CD4-positive, alpha-beta memory T cell (primary cell): Measurements from ENCODE around the gene IDH1. TPM values are rescaled to one million over a fixed set of nuclear protein-coding genes. Genes with fewer than 3 reads are reported as not detected.
A peak's percentile ranks its signal among the peaks of the same experiment; 100 is the strongest.
"Not testable (repeated sequence)": the region's sequence is repeated elsewhere in the genome, so short reads cannot be mapped to it uniquely, and the experiment has no call there.

ENCODE experiments used
- CTCF ChIA-PET: fragments of 350-600 bp; sonication (Branson Sonifier 250); formaldehyde crosslinking; loops from one replicate; lab custom pipeline; 2021; ENCODE audit warnings: inconsistent platforms; ENCODE audit not compliant: partially characterized antibody; lab: Charles Lee
- POLR2A ChIA-PET: fragments of 350-600 bp; sonication (Branson Sonifier 250); formaldehyde crosslinking; loops from one replicate; lab custom pipeline; 2021; ENCODE audit not compliant: partially characterized antibody; lab: Charles Lee
- DNase-seq, 5 donors: peaks; one replicate each; pipeline versions ENCODE4 v3.0.0 to v3.0.0-alpha.2; 2020 to 2022; ENCODE audit warnings: mixed read lengths in 1 of 5
- H3K27ac ChIP-seq: one replicate; pipeline ENCODE4 v1.7.0; 2013; ENCODE audit warnings: low read depth, low read length
- H3K27me3 ChIP-seq: 2 replicates; pipeline ENCODE4 v1.7.0; 2013; ENCODE audit warnings: mild to moderate bottlenecking, low read length, moderate library complexity; ENCODE audit not compliant: insufficient read depth
- H3K36me3 ChIP-seq: 2 replicates; pipeline ENCODE4 v1.7.0; 2013; ENCODE audit warnings: mild to moderate bottlenecking, low read length, moderate library complexity; ENCODE audit not compliant: insufficient read depth
- H3K4me1 ChIP-seq: 2 replicates; pipeline ENCODE4 v1.7.0; 2013; ENCODE audit warnings: mild to moderate bottlenecking, low read length, moderate library complexity; ENCODE audit not compliant: insufficient read depth
- H3K4me3 ChIP-seq, 2 donors: one replicate each; pipeline ENCODE4 v1.7.0; 2013; ENCODE audit warnings: low read length in 2 of 2, mild to moderate bottlenecking in 1 of 2
- H3K9me3 ChIP-seq, 2 donors: one replicate each; pipeline ENCODE4 v1.7.0; 2013; ENCODE audit warnings: low read length in 2 of 2, control low read depth in 1 of 2; ENCODE audit not compliant: control insufficient read depth in 1 of 2
- H3K27ac Mint-ChIP-seq, 7 donors: one replicate each; pipeline ENCODE4 v1.8.0; 2020 to 2021; ENCODE audit warnings: mixed read lengths in 7 of 7, mild to moderate bottlenecking in 6 of 7, inconsistent platforms in 3 of 7, moderate library complexity in 3 of 7
- H3K27me3 Mint-ChIP-seq, 2 donors: one replicate each; pipeline ENCODE4 v1.8.0; 2020 to 2021; ENCODE audit warnings: mixed read lengths in 2 of 2
- H3K36me3 Mint-ChIP-seq, 2 donors: one replicate each; pipeline ENCODE4 v1.8.0; 2020 to 2021; ENCODE audit warnings: mixed read lengths in 2 of 2, inconsistent platforms in 1 of 2, mild to moderate bottlenecking in 1 of 2
- H3K4me1 Mint-ChIP-seq, 4 donors: one replicate each; pipeline ENCODE4 v1.8.0; 2020 to 2021; ENCODE audit warnings: mixed read lengths in 4 of 4, mild to moderate bottlenecking in 1 of 4
- H3K4me3 Mint-ChIP-seq, 8 donors: one replicate each; pipeline ENCODE4 v1.8.0; 2020 to 2021; ENCODE audit warnings: mixed read lengths in 8 of 8, mild to moderate bottlenecking in 7 of 8, moderate library complexity in 6 of 8, inconsistent platforms in 3 of 8
- H3K9me3 Mint-ChIP-seq, 8 donors: one replicate each; pipeline ENCODE4 v1.8.0; 2020 to 2021; ENCODE audit warnings: mixed read lengths in 8 of 8, mild to moderate bottlenecking in 5 of 8, inconsistent platforms in 3 of 8, moderate library complexity in 1 of 8
- intact Hi-C: fragments of 100-400 bp; cut with micrococcal nuclease; formaldehyde crosslinking; loops from one replicate; pipeline ENCODE4 v1.15.1; 2023
- polyA plus RNA-seq, 2 donors: library from polyadenylated mRNA; unstranded; fragments of 300-500 nt; fragmentation: Illumina TruSeq; gene quantifications; one replicate each; pipeline ENCODE4 v1.2.3, GENCODE V29; 2021
- total RNA-seq, 2 experiments: library from RNA; stranded (reverse); gene quantifications; one replicate each; pipeline ENCODE4 v1.2.3, GENCODE V29; 2021

IDH1 gene
- total and polyA plus RNA-seq, 4 experiments from 2014 or later: 5.9 to 25.9 (median 15.8) TPM

GRCh38 chr2:208227581-208228232 lies 27.2 kb downstream of the IDH1 start:
- ChIA-PET CTCF (interaction anchor here (1.0 to 1.1 kb wide), 2 partner anchors 52 to 53 kb away, joined by 3 read pairs; no protein-coding TSS in a partner anchor), POLR2A (no interaction called here)
- Histone ChIP-seq H3K27me3 (no peaks in the 10 kb centered on the region), H3K36me3 (no peaks in the 10 kb centered on the region), H3K4me3 (no peak overlapping the region), H3K4me1 (no peaks in the 10 kb centered on the region), H3K27ac (no peak overlapping the region), H3K9me3 (peaks cover 0 to 3% of the 10 kb centered on the region in 2 donors)
- no peaks in the 10 kb centered on the region for H3K4me1 Mint-ChIP-seq
- intact Hi-C loops: no loop called here
- DNase-seq: no peak
- peaks cover 0 to 22% (median 14%) of the 10 kb centered on the region in 8 donors for H3K9me3 Mint-ChIP-seq
- H3K27ac Mint-ChIP-seq: no peak overlapping the region
- H3K36me3 Mint-ChIP-seq: peaks cover 3 to 5% of the 10 kb centered on the region in 2 donors
- no peak overlapping the region for H3K4me3 Mint-ChIP-seq
- peaks cover 1 to 4% of the 10 kb centered on the region in 2 donors for H3K27me3 Mint-ChIP-seq

GRCh38 chr2:208224802-208225201 lies 30.1 kb downstream of the IDH1 start:
- no peaks in the 10 kb centered on the region for H3K36me3 Mint-ChIP-seq
- H3K27me3 Mint-ChIP-seq: peaks cover 1 to 6% of the 10 kb centered on the region in 2 donors
- Histone ChIP-seq H3K27me3 (no peaks in the 10 kb centered on the region), H3K36me3 (no peaks in the 10 kb centered on the region), H3K4me3 (no peak overlapping the region), H3K9me3 (no peaks in the 10 kb centered on the region), H3K4me1 (no peaks in the 10 kb centered on the region), H3K27ac (no peak overlapping the region)
- no peak for DNase-seq
- no peaks in the 10 kb centered on the region for H3K4me1 Mint-ChIP-seq
- H3K27ac Mint-ChIP-seq: no peak overlapping the region
- intact Hi-C loops: no loop called here
- ChIA-PET POLR2A (no interaction called here), CTCF (no interaction called here)
- peaks cover 0 to 5% (median under 1%) of the 10 kb centered on the region in 8 donors for H3K9me3 Mint-ChIP-seq
- H3K4me3 Mint-ChIP-seq: no peak overlapping the region

DNA sequence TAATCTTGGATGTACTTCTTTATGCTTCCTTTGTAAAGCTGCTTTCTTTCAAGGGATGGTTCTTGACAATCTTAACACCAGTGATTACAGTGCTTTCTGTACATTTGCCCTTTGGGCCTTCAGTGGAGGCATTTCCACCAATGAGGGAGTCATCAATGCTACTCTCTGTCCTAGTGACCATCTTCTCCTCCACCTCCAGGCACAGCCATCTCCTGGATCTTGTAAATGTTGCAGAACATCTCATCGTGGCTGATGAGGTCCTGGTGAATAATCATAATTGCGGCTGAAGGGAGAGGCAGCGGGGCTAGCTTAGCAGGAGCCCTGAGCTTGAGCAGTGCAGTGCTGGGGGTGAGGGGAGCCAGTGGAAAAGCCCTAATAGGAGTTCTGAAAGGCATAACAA lies 32.5 kb downstream of the IDH1 start:
- no peak for DNase-seq
- Histone ChIP-seq H3K36me3 (no peaks in the 10 kb centered on the region), H3K4me3 (no peak overlapping the region), H3K4me1 (no peaks in the 10 kb centered on the region), H3K27ac (no peak overlapping the region), H3K9me3 (no peaks in the 10 kb centered on the region), H3K27me3 (no peaks in the 10 kb centered on the region)
- Mint-ChIP-seq H3K9me3 (peaks cover 0 to 11% (median 2%) of the 10 kb centered on the region in 8 donors), H3K4me1 (no peaks in the 10 kb centered on the region), H3K4me3 (no peak overlapping the region), H3K27ac (no peak overlapping the region), H3K36me3 (no peaks in the 10 kb centered on the region), H3K27me3 (peaks cover 1 to 7% of the 10 kb centered on the region in 2 donors)
- POLR2A ChIA-PET: no interaction called here
- intact Hi-C loops: no loop called here
- CTCF ChIA-PET: interaction anchor here (1.4 kb wide), 1 partner anchor 17 kb away, joined by 3 read pairs; no protein-coding TSS in a partner anchor

DNA sequence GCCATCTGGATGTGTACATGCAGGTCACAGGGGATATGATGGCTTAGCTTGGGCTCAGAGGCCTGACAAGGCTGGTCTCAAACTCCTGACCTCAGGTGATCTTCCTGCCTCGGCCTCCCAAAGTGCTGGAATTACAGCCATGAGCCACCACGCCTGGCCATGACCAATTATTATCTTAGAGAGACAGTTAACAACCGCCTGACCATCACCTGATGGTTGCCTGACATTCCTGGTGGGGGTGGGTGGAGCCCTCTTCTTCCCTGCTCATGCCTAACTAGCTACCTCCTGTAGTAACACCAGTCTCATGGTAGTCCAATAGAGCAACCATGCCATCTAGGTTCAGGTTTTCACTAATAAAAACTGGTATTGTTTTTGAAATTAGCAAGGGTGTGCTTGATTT lies 33.0 kb downstream of the IDH1 start:
- H3K36me3 Mint-ChIP-seq, POLR2A ChIA-PET, H3K27ac Mint-ChIP-seq, H3K9me3 ChIP-seq, H3K4me1 ChIP-seq, H3K27ac ChIP-seq, intact Hi-C loops, DNase-seq, H3K27me3 ChIP-seq, H3K27me3 Mint-ChIP-seq, H3K4me3 ChIP-seq, H3K4me3 Mint-ChIP-seq, H3K36me3 ChIP-seq, H3K4me1 Mint-ChIP-seq: not testable (repeated sequence)
- peaks cover 0 to 11% (median 2%) of the 10 kb centered on the region in 8 donors for H3K9me3 Mint-ChIP-seq
- CTCF ChIA-PET: interaction anchor here (1.4 kb wide), 1 partner anchor 16 kb away, joined by 3 read pairs; no protein-coding TSS in a partner anchor

- peak overlapping the region in 1 of 7 donors; percentile 67 for H3K27ac Mint-ChIP-seq
- H3K4me3 ChIP-seq: no peak overlapping the region
These were observed 44.0 kb downstream of the IDH1 start for GRCh38 chr2:208210688-208211451.

GRCh38 chr2:208208335-208209085 lies 46.4 kb downstream of the IDH1 start:
- no peaks in the 10 kb centered on the region for H3K36me3 Mint-ChIP-seq
- ChIA-PET CTCF (no interaction called here), POLR2A (no interaction called here)
- Histone ChIP-seq H3K36me3 (no peaks in the 10 kb centered on the region), H3K4me1 (no peaks in the 10 kb centered on the region), H3K27me3 (no peaks in the 10 kb centered on the region), H3K4me3 (no peak overlapping the region), H3K9me3 (no peaks in the 10 kb centered on the region), H3K27ac (no peak overlapping the region)
- H3K4me3 Mint-ChIP-seq: no peak overlapping the region
- no peak overlapping the region for H3K27ac Mint-ChIP-seq
- DNase-seq: no peak
- H3K9me3 Mint-ChIP-seq: no peaks in the 10 kb centered on the region
- H3K27me3 Mint-ChIP-seq: peaks cover 6% of the 10 kb centered on the region in 2 donors
- intact Hi-C loops: no loop called here
- H3K4me1 Mint-ChIP-seq: peaks cover 0 to 2% (median under 1%) of the 10 kb centered on the region in 4 donors

More at GRCh38 chr2:208210688-208211451, 44.0 kb downstream of the IDH1 start:
- Mint-ChIP-seq H3K4me1 (peaks cover 0 to 7% (median 4%) of the 10 kb centered on the region in 4 donors), H3K27me3 (peaks cover 6% of the 10 kb centered on the region in 2 donors), H3K9me3 (no peaks in the 10 kb centered on the region), H3K36me3 (no peaks in the 10 kb centered on the region), H3K4me3 (no peak overlapping the region)
- Histone ChIP-seq H3K27ac (no peak overlapping the region), H3K36me3 (no peaks in the 10 kb centered on the region), H3K27me3 (no peaks in the 10 kb centered on the region), H3K9me3 (no peaks in the 10 kb centered on the region), H3K4me1 (no peaks in the 10 kb centered on the region)
- intact Hi-C loops: no loop called here
- POLR2A ChIA-PET: no interaction called here
- CTCF ChIA-PET: no interaction called here
- no peak for DNase-seq

GRCh38 chr2:208207769-208208168 lies 47.1 kb downstream of the IDH1 start:
- Mint-ChIP-seq H3K27ac (no peak overlapping the region), H3K36me3 (no peaks in the 10 kb centered on the region), H3K9me3 (no peaks in the 10 kb centered on the region), H3K4me3 (no peak overlapping the region), H3K27me3 (peaks cover 6% of the 10 kb centered on the region in 2 donors), H3K4me1 (peaks cover 0 to under 1% (median 0%) of the 10 kb centered on the region in 4 donors)
- ChIA-PET CTCF (no interaction called here), POLR2A (no interaction called here)
- Histone ChIP-seq H3K27ac (no peak overlapping the region), H3K36me3 (no peaks in the 10 kb centered on the region), H3K27me3 (no peaks in the 10 kb centered on the region), H3K9me3 (no peaks in the 10 kb centered on the region), H3K4me1 (no peaks in the 10 kb centered on the region), H3K4me3 (no peak overlapping the region)
- intact Hi-C loops: no loop called here
- DNase-seq: no peak
